ENCODE measurements around the gene TOMM34.

The TOMM34 gene

DNA sequence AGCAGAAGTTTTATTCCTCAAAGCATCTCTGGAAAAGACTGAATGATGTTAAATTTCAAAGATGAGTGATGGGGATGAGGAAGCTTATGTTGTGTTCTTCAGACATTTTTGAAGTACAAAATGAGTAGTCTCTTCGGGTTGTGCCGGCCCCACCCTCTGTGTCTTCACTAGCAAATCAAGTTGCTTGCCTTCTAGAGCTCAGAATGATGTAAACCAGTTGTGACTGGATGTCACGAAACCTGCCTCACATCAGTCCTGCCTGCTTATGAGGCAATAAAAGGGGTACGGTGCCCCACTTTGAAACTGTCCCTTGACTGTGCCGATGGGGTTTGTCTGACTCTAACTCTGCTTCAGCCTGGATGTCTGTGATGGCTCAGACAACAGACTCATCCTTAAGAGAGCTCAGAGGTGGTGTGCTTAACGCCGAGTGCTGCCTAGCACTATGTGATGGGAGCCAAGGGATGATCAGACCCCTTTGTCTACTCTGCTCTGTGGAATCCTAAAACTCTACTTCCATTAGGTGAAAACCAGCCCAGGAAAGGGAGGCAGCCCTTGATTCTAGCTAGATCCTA, 19.0 kb downstream of the TOMM34 start:
- DNase-seq (ENCODE audit: extremely low read depth, insufficient read length), result no peak
- peaks cover 22% of the 10 kb centered on the region for H3K36me3 ChIP-seq (ENCODE audit: control insufficient read depth, insufficient read depth, low read length)
- TF ChIP-seq, protein P1, sequence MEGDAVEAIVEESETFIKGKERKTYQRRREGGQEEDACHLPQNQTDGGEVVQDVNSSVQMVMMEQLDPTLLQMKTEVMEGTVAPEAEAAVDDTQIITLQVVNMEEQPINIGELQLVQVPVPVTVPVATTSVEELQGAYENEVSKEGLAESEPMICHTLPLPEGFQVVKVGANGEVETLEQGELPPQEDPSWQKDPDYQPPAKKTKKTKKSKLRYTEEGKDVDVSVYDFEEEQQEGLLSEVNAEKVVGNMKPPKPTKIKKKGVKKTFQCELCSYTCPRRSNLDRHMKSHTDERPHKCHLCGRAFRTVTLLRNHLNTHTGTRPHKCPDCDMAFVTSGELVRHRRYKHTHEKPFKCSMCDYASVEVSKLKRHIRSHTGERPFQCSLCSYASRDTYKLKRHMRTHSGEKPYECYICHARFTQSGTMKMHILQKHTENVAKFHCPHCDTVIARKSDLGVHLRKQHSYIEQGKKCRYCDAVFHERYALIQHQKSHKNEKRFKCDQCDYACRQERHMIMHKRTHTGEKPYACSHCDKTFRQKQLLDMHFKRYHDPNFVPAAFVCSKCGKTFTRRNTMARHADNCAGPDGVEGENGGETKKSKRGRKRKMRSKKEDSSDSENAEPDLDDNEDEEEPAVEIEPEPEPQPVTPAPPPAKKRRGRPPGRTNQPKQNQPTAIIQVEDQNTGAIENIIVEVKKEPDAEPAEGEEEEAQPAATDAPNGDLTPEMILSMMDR (IDR thresholded peaks at IDR 0.05; ENCODE audit: insufficient read depth, low read length, poor library complexity, severe bottlenecking), result no peak
- H3K27me3 ChIP-seq (replicated peaks; ENCODE audit: control insufficient read depth, insufficient read depth, low read length), result no peaks in the 10 kb centered on the region
- H3K4me3 ChIP-seq (replicated peaks; ENCODE audit: low read depth, low read length), result no peak overlapping the region

DNA sequence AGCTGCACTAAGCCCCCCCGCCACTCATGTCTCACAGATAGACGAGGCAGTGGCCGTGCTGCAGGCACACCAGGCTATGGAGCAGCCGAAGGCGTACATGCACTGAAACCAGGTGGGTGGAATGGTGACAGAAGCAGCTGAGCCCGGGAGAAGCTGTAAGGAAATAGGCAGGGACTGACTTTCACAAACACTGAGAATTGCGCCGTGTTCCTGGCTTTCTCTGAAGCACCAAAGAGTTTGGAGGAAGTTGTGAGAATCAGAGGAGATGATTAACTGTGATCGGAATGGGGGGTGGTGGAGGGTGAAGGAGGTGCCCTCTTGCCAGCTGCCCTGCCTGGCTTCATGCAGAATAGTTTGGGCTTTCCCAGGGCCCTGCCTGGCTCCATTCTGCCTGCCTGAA, 21.6 kb downstream of the TOMM34 start:
- Histone ChIP-seq H3K27me3 (replicated peaks; ENCODE audit: control insufficient read depth, insufficient read depth, low read length) (no peaks in the 10 kb centered on the region), H3K4me3 (replicated peaks; ENCODE audit: low read depth, low read length) (no peak overlapping the region), H3K36me3 (ENCODE audit: control insufficient read depth, insufficient read depth, low read length) (peaks cover 21% of the 10 kb centered on the region)
- DNase-seq (ENCODE audit: extremely low read depth, insufficient read length), result no peak
- TF ChIP-seq, protein P1 (IDR thresholded peaks at IDR 0.05; ENCODE audit: insufficient read depth, low read length, poor library complexity, severe bottlenecking), result no peak

DNA sequence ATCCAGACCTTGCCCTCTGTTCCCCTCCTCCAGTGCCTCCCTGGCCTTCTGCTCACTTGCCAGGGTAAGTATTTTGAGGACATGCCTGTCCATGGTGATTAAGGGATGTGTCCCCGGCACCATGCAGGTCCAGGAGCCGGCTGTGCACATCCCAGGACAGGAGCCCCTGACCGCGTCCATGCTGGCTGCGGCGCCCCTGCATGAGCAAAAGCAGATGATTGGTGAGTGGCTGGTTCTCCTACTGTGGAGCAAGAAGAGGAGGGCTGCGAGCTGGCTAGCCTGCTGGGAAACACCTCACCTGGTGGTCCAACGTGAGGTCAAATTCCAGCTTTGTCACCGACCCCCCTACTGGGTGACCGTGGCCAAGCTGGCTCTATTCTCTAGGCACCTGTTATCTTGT, 23.7 kb downstream of the TOMM34 start:
- Histone ChIP-seq H3K36me3 (ENCODE audit: control insufficient read depth, insufficient read depth, low read length) (peaks cover 17% of the 10 kb centered on the region), H3K27me3 (replicated peaks; ENCODE audit: control insufficient read depth, insufficient read depth, low read length) (no peaks in the 10 kb centered on the region), H3K4me3 (replicated peaks; ENCODE audit: low read depth, low read length) (no peak overlapping the region)
- TF ChIP-seq, protein P1 (IDR thresholded peaks at IDR 0.05; ENCODE audit: insufficient read depth, low read length, poor library complexity, severe bottlenecking), result no peak
- no peak for DNase-seq (ENCODE audit: extremely low read depth, insufficient read length)

DNA sequence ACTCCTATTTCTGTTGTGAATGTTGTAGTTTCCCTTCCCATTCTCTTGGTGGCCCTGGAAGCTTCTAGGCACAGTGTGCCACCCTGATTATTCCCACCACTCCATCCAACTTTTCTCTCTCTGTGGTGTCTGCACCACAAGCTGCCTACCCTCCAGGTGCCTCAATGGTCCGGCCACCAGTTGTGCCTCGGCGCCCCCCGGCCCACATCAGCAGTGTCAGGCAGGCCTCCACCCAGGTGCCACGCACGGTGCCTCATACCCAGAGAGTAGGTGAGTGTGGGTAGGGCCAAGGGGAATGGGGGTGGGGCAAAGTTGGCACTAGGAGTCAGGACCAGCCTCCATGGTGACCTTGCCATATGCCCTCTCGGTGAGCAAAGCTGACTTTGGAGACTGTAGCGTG, 27.3 kb downstream of the TOMM34 start:
- peaks cover 16% of the 10 kb centered on the region for H3K36me3 ChIP-seq (ENCODE audit: control insufficient read depth, insufficient read depth, low read length)
- no peaks in the 10 kb centered on the region for H3K27me3 ChIP-seq (replicated peaks; ENCODE audit: control insufficient read depth, insufficient read depth, low read length)
- no peak for DNase-seq (ENCODE audit: extremely low read depth, insufficient read length)
- TF ChIP-seq, protein P1 (IDR thresholded peaks at IDR 0.05; ENCODE audit: insufficient read depth, low read length, poor library complexity, severe bottlenecking), result no peak
- no peak overlapping the region for H3K4me3 ChIP-seq (replicated peaks; ENCODE audit: low read depth, low read length)

DNA sequence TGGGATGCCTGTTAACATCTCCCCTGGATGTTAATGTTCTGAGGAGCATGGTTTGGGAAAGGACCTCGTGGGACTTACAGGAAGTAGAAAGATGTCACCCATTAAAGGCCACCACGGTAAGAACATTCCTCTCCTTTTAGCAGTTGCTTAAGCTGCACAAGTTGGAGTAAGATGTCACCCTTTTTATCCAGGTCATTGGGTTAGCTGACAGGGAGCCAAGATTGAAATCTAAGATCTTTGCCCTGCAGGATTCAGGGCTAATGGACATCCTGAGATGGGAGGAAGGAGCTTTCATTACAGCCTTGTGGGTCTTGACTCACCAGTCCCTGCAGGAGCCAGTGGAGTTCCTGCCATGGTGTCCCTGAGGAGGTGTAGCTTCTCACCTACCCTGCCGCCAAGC, 28.3 kb downstream of the TOMM34 start:
- DNase-seq (ENCODE audit: extremely low read depth, insufficient read length), result no peak
- H3K36me3 ChIP-seq (ENCODE audit: control insufficient read depth, insufficient read depth, low read length), result peaks cover 16% of the 10 kb centered on the region
- TF ChIP-seq, protein P1 (IDR thresholded peaks at IDR 0.05; ENCODE audit: insufficient read depth, low read length, poor library complexity, severe bottlenecking), result no peak

More for the DNA sequence above, 28.3 kb downstream of the TOMM34 start:
- H3K27me3 ChIP-seq (replicated peaks; ENCODE audit: control insufficient read depth, insufficient read depth, low read length), result no peaks in the 10 kb centered on the region
- H3K4me3 ChIP-seq (replicated peaks; ENCODE audit: low read depth, low read length), result no peak overlapping the region

Data from GM06990 (cell line).